ENCODE results near the gene ZNF554.

- TF ChIP-seq, protein P1, sequence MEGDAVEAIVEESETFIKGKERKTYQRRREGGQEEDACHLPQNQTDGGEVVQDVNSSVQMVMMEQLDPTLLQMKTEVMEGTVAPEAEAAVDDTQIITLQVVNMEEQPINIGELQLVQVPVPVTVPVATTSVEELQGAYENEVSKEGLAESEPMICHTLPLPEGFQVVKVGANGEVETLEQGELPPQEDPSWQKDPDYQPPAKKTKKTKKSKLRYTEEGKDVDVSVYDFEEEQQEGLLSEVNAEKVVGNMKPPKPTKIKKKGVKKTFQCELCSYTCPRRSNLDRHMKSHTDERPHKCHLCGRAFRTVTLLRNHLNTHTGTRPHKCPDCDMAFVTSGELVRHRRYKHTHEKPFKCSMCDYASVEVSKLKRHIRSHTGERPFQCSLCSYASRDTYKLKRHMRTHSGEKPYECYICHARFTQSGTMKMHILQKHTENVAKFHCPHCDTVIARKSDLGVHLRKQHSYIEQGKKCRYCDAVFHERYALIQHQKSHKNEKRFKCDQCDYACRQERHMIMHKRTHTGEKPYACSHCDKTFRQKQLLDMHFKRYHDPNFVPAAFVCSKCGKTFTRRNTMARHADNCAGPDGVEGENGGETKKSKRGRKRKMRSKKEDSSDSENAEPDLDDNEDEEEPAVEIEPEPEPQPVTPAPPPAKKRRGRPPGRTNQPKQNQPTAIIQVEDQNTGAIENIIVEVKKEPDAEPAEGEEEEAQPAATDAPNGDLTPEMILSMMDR (IDR thresholded peaks at IDR 0.05), result no peak
- no peak for TF ChIP-seq POLR2A (IDR thresholded peaks at IDR 0.05)
Measured at GRCh38 chr19:2774953-2775555, 44.6 kb upstream of the ZNF554 start.
